Nephron (organoid): Measurements from ENCODE around the gene ENKD1.
A peak's percentile ranks its signal among the peaks of the same experiment; 100 is the strongest.

Source experiments
- H3K27ac Mint-ChIP-seq, 3 experiments: 2 replicates each; pipeline ENCODE4 v1.8.0; 2020; ENCODE audit warnings: mixed read lengths in 3 of 3, mild to moderate bottlenecking in 2 of 3, moderate library complexity in 1 of 3
- H3K27me3 Mint-ChIP-seq: 2 replicates; pipeline ENCODE4 v1.8.0; 2021; ENCODE audit warnings: low read depth, mild to moderate bottlenecking, moderate library complexity, mixed read lengths
- H3K36me3 Mint-ChIP-seq: 2 replicates; pipeline ENCODE4 v1.8.0; 2020; ENCODE audit warnings: low read depth, mixed read lengths
- H3K4me1 Mint-ChIP-seq: 2 replicates; pipeline ENCODE4 v1.8.0; 2020; ENCODE audit warnings: mixed read lengths
- H3K4me3 Mint-ChIP-seq, 3 experiments: 2 replicates each; pipeline ENCODE4 v1.8.0; 2020; ENCODE audit warnings: mild to moderate bottlenecking in 3 of 3, mixed read lengths in 3 of 3, moderate library complexity in 2 of 3
- H3K9me3 Mint-ChIP-seq: 2 replicates; pipeline ENCODE4 v1.8.0; 2020; ENCODE audit warnings: mixed read lengths
- TF ChIP-seq, protein P1 (sequence below), 3 experiments: fragments of 200-600 bp; sonication (generic); IDR thresholded peaks; one replicate each; pipeline ENCODE4 v1.5.0; 2021; ENCODE audit warnings: antibody characterized with exemption in 3 of 3; ENCODE audit not compliant: unreplicated experiment in 3 of 3

The ENKD1 gene

DNA sequence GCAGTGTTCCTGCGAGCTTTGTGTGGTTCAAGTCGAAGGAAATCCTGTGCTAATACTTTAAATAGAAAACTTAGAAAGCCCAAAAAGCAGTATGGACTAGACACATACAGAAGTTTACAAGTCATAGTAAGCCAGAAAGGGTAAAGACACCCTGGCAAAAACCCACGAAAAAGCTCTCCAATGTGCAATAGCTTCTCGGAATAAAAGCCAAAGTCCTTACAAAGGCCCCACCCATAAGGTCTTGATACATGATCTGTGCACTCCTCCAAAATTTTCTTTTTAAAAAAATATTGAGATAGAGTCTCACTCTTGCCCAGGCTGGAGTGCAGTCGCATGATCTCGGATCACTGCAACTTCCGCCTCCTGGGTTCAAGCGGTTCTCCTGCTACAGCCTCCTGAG, 10.4 kb upstream of the ENKD1 start:
- H3K9me3 Mint-ChIP-seq = no peaks in the 10 kb centered on the region
- peaks cover 18% of the 10 kb centered on the region for H3K4me1 Mint-ChIP-seq
- H3K27ac Mint-ChIP-seq = no peak overlapping the region
- H3K4me3 Mint-ChIP-seq = no peak overlapping the region
- no peaks in the 10 kb centered on the region for H3K27me3 Mint-ChIP-seq
- H3K36me3 Mint-ChIP-seq = no peaks in the 10 kb centered on the region
- TF ChIP-seq, protein P1, sequence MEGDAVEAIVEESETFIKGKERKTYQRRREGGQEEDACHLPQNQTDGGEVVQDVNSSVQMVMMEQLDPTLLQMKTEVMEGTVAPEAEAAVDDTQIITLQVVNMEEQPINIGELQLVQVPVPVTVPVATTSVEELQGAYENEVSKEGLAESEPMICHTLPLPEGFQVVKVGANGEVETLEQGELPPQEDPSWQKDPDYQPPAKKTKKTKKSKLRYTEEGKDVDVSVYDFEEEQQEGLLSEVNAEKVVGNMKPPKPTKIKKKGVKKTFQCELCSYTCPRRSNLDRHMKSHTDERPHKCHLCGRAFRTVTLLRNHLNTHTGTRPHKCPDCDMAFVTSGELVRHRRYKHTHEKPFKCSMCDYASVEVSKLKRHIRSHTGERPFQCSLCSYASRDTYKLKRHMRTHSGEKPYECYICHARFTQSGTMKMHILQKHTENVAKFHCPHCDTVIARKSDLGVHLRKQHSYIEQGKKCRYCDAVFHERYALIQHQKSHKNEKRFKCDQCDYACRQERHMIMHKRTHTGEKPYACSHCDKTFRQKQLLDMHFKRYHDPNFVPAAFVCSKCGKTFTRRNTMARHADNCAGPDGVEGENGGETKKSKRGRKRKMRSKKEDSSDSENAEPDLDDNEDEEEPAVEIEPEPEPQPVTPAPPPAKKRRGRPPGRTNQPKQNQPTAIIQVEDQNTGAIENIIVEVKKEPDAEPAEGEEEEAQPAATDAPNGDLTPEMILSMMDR (IDR thresholded peaks at IDR 0.05; ENCODE audit: unreplicated experiment in 3 of 3) = no peak

DNA sequence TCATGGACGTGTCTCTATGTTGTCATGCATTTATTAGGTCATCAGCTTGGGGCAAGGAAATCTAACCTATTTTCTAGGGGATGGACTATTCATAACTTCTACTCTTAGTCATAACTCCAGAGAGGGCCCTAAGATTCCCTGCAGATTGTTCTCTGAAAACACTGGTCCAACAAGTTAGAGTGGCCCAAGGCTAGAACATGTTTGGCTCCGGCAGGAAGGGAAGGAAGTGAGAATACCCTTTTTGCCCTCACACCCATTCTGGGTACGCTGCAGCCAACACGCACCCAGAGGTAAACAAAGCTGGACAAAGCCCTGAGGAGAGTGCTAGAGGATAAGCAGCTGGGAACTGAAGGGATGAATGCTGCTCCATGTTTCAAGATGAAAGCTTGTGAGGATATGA, 10.0 kb upstream of the ENKD1 start:
- no peaks in the 10 kb centered on the region for H3K27me3 Mint-ChIP-seq
- H3K9me3 Mint-ChIP-seq = no peaks in the 10 kb centered on the region
- TF ChIP-seq, protein P1 (IDR thresholded peaks at IDR 0.05; ENCODE audit: unreplicated experiment in 3 of 3) = no peak
- no peak overlapping the region for H3K27ac Mint-ChIP-seq
- H3K36me3 Mint-ChIP-seq = no peaks in the 10 kb centered on the region
- H3K4me1 Mint-ChIP-seq = peaks cover 18% of the 10 kb centered on the region
- H3K4me3 Mint-ChIP-seq = no peak overlapping the region

DNA sequence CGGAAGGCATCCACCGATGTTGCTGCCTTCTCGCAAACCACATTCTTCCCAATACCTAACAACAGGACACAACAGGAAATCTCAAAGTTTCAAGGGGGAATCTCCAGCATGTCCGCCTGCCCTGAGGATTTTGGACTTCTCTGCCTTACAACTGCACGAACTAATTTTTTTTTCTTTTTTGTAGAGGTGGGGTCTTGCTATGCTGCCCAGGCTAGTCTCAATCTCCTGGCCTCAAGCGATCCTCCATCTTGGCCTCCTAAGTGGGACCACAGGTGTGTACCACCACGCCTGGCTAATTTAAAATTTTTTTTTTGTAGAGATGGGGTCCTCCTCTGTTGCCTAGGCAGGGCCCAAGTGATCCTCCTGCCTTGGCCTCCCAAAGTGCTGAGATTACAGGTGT, 9.4 kb upstream of the ENKD1 start:
- Mint-ChIP-seq H3K36me3 (no peaks in the 10 kb centered on the region), H3K27me3 (no peaks in the 10 kb centered on the region), H3K9me3 (no peaks in the 10 kb centered on the region), H3K4me1 (peaks cover 18% of the 10 kb centered on the region), H3K4me3 (no peak overlapping the region), H3K27ac (no peak overlapping the region)
- TF ChIP-seq, protein P1 (IDR thresholded peaks at IDR 0.05; ENCODE audit: unreplicated experiment in 3 of 3) = no peak

DNA sequence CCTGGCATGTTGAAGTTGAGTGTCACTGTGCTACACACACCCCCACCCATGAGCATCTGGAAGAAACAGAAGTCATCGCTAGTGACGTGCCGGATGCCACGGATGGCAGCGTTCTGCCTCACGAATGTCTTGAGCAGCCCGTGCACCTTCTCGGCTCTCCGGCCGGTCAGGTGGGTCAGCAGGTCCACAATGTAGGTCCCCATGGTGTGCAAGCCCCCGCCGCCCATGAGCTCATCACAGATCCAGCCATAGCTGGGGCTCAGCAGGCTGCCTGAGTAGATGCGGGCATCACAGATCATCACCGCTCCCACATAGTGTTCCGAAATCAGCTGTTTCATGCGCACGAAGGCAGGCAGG, 9.0 kb upstream of the ENKD1 start:
- H3K27me3 Mint-ChIP-seq = no peaks in the 10 kb centered on the region
- TF ChIP-seq, protein P1 (IDR thresholded peaks at IDR 0.05; ENCODE audit: unreplicated experiment in 3 of 3) = no peak
- H3K9me3 Mint-ChIP-seq = no peaks in the 10 kb centered on the region
- no peak overlapping the region for H3K27ac Mint-ChIP-seq
- no peak overlapping the region for H3K4me3 Mint-ChIP-seq
- H3K36me3 Mint-ChIP-seq = no peaks in the 10 kb centered on the region
- peaks cover 18% of the 10 kb centered on the region for H3K4me1 Mint-ChIP-seq

DNA sequence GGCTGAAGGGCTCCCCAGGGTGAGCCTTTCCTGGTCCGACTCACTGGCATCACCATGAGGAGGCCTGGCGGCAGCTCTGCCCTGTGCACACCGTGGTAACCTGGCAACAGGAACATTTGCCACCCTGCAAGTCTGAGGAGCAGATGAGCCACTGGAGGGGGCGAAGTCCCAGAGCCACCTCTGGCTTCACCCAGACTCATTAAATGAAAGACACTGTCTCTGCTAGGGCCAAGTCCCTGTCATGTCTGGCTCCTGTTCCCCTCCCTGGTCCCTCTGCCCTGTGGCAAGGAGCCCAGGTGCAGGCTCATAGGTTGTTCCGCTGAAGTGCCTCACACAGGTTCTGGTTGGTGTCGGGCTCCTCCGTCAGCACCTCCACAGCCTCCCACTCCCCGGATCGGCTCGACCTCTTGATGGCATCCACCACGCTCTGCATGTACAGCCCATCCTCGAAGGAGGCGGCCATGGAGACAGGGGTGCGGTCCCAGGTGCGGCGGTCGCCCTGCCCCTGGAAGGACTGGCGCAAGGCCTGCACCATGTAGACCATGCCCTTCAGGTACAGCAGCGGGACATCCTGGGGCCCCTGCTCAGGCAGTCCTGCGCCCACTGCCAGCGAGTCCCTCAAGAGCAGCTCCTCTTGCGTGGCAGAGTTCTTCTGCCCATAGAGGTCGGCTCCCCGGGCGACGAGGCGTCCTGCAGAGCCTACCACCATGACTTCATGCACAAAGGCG, 8.5 kb upstream of the ENKD1 start:
- H3K36me3 Mint-ChIP-seq = no peaks in the 10 kb centered on the region
- H3K27ac Mint-ChIP-seq = peak overlapping the region in 1 of 3 experiments; percentile 84
- no peaks in the 10 kb centered on the region for H3K27me3 Mint-ChIP-seq
- H3K9me3 Mint-ChIP-seq = no peaks in the 10 kb centered on the region
- TF ChIP-seq, protein P1 (IDR thresholded peaks at IDR 0.05; ENCODE audit: unreplicated experiment in 3 of 3) = no peak
- no peak overlapping the region for H3K4me3 Mint-ChIP-seq
- H3K4me1 Mint-ChIP-seq = peaks cover 18% of the 10 kb centered on the region
